K562 (cell line): ENCODE measurements around the gene LCN15.

Source experiments
- BHLHE40 ChIP-seq: IDR thresholded peaks from 2 replicates; pipeline ENCODE4 v1.6.1; 2011; ENCODE audit warnings: low read length, improper control_type of control experiment
- CREB1 ChIP-seq, 2 experiments: sonication (generic) in 1 of 2; formaldehyde crosslinking in 1 of 2; IDR thresholded peaks; 2 replicates each; pipeline versions ENCODE4 v1.6.1 to v1.8.0; 2012 to 2022; ENCODE audit warnings: inconsistent platforms in 1 of 2, mild to moderate bottlenecking in 1 of 2, missing genetic modification reagents in 1 of 2, moderate library complexity in 1 of 2
- FOXM1 ChIP-seq, 2 experiments: fragments of 450-650 bp in 1 of 2; sonication (generic) in 1 of 2; formaldehyde crosslinking in 1 of 2; IDR thresholded peaks; 2 replicates each; pipeline versions ENCODE4 v1.6.1 to v1.9.0; 2017 to 2022; ENCODE audit warnings: low read depth in 2 of 2, mild to moderate bottlenecking in 2 of 2, missing genetic modification reagents in 1 of 2, moderate library complexity in 1 of 2
- MAX ChIP-seq: sonication (generic); formaldehyde crosslinking; IDR thresholded peaks from 2 replicates; pipeline ENCODE4 v1.9.0; 2022; ENCODE audit warnings: mild to moderate bottlenecking, missing genetic modification reagents
- MEF2D ChIP-seq: conservative IDR thresholded peaks from 2 replicates; pipeline ENCODE4 v1.6.1; 2016; ENCODE audit warnings: low read depth, missing genetic modification characterization, missing compliant biosample characterization
- MTA3 ChIP-seq: fragments of 450-650 bp; formaldehyde crosslinking; IDR thresholded peaks from 2 replicates; pipeline ENCODE4 v1.6.1; 2017; ENCODE audit warnings: mild to moderate bottlenecking, borderline replicate concordance
- MYC ChIP-seq, 2 experiments: fragments of 250-450 bp in 1 of 2; sonication (Bioruptor Pico) in 1 of 2; IDR thresholded peaks; 2 replicates each; pipeline versions ENCODE4 v1.5.1 to v1.6.1; 2012 to 2021; ENCODE audit warnings: low read depth in 2 of 2, borderline replicate concordance in 1 of 2, improper control_type of control experiment in 1 of 2, low read length in 1 of 2, mild to moderate bottlenecking in 1 of 2, moderate library complexity in 1 of 2
- SIN3A ChIP-seq, 2 experiments: fragments of 150-350 bp in 1 of 2; IDR thresholded peaks; 2 replicates each; pipeline ENCODE4 v1.6.1; 2011 to 2016; ENCODE audit warnings: borderline replicate concordance in 2 of 2, low read depth in 2 of 2, low read length in 2 of 2, mild to moderate bottlenecking in 2 of 2, moderate library complexity in 2 of 2; ENCODE audit not compliant: control insufficient read depth in 1 of 2
- SMC3 ChIP-seq: conservative IDR thresholded peaks from 2 replicates; pipeline ENCODE4 v1.6.1; 2011; ENCODE audit warnings: low read depth, low read length, improper control_type of control experiment; ENCODE audit not compliant: insufficient read depth
- ZZZ3 ChIP-seq: fragments of 450-650 bp; IDR thresholded peaks from 2 replicates; pipeline ENCODE4 v1.6.1; 2016; ENCODE audit warnings: antibody characterized with exemption, mild to moderate bottlenecking, moderate library complexity
- TF ChIP-seq, protein P1 (sequence below), 3 experiments: IDR thresholded peaks in 2 of 3; conservative IDR thresholded peaks in 1 of 3; 2 replicates each; pipeline ENCODE4 v1.5.1; 2011 to 2012; ENCODE audit warnings: low read length in 3 of 3, mild to moderate bottlenecking in 3 of 3, control low read depth in 2 of 3, improper control_type of control experiment in 1 of 3, inconsistent platforms in 1 of 3, low read depth in 1 of 3, mixed read lengths in 1 of 3, moderate library complexity in 1 of 3; ENCODE audit not compliant: insufficient read depth in 2 of 3
- TF ChIP-seq, protein P2 (sequence below), 2 experiments: fragments of 450-650 bp; formaldehyde crosslinking in 1 of 2; IDR thresholded peaks; 2 replicates each; pipeline versions ENCODE4 v1.4.0 to v1.6.1; 2014 to 2020; ENCODE audit warnings: mild to moderate bottlenecking in 2 of 2, borderline replicate concordance in 1 of 2, low read depth in 1 of 2

- TF ChIP-seq FOXM1 (IDR thresholded peaks at IDR 0.05; ENCODE audit: low read depth) (no peak), FOXM1 (CRISPR knock-in tag; IDR thresholded peaks at IDR 0.05; ENCODE audit: low read depth) (no peak), MEF2D (tag) (no peak), SMC3 (no peak), MAX (CRISPR knock-in tag) (no peak), MYC (IDR thresholded peaks at IDR 0.05; ENCODE audit: low read depth, low read length) (no peak), MYC (CRISPR knock-in tag; IDR thresholded peaks at IDR 0.05; ENCODE audit: borderline replicate concordance, low read depth) (no peak), BHLHE40 (no peak), CREB1 (IDR thresholded peaks at IDR 0.05) (no peak), CREB1 (CRISPR knock-in tag; IDR thresholded peaks at IDR 0.05) (no peak), MTA3 (no peak), SIN3A (IDR thresholded peaks at IDR 0.05; ENCODE audit: borderline replicate concordance in 2 of 2, control insufficient read depth in 1 of 2, low read depth in 2 of 2, low read length in 2 of 2) (no peak), ZZZ3 (no peak)
- TF ChIP-seq, protein P1, sequence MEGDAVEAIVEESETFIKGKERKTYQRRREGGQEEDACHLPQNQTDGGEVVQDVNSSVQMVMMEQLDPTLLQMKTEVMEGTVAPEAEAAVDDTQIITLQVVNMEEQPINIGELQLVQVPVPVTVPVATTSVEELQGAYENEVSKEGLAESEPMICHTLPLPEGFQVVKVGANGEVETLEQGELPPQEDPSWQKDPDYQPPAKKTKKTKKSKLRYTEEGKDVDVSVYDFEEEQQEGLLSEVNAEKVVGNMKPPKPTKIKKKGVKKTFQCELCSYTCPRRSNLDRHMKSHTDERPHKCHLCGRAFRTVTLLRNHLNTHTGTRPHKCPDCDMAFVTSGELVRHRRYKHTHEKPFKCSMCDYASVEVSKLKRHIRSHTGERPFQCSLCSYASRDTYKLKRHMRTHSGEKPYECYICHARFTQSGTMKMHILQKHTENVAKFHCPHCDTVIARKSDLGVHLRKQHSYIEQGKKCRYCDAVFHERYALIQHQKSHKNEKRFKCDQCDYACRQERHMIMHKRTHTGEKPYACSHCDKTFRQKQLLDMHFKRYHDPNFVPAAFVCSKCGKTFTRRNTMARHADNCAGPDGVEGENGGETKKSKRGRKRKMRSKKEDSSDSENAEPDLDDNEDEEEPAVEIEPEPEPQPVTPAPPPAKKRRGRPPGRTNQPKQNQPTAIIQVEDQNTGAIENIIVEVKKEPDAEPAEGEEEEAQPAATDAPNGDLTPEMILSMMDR (IDR thresholded peaks at IDR 0.05 in 2 of 3, conservative IDR thresholded peaks at IDR 0.05 in 1 of 3; ENCODE audit: insufficient read depth in 2 of 3, low read depth in 1 of 3, low read length in 3 of 3): no peak
- TF ChIP-seq, protein P2, sequence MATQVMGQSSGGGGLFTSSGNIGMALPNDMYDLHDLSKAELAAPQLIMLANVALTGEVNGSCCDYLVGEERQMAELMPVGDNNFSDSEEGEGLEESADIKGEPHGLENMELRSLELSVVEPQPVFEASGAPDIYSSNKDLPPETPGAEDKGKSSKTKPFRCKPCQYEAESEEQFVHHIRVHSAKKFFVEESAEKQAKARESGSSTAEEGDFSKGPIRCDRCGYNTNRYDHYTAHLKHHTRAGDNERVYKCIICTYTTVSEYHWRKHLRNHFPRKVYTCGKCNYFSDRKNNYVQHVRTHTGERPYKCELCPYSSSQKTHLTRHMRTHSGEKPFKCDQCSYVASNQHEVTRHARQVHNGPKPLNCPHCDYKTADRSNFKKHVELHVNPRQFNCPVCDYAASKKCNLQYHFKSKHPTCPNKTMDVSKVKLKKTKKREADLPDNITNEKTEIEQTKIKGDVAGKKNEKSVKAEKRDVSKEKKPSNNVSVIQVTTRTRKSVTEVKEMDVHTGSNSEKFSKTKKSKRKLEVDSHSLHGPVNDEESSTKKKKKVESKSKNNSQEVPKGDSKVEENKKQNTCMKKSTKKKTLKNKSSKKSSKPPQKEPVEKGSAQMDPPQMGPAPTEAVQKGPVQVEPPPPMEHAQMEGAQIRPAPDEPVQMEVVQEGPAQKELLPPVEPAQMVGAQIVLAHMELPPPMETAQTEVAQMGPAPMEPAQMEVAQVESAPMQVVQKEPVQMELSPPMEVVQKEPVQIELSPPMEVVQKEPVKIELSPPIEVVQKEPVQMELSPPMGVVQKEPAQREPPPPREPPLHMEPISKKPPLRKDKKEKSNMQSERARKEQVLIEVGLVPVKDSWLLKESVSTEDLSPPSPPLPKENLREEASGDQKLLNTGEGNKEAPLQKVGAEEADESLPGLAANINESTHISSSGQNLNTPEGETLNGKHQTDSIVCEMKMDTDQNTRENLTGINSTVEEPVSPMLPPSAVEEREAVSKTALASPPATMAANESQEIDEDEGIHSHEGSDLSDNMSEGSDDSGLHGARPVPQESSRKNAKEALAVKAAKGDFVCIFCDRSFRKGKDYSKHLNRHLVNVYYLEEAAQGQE (IDR thresholded peaks at IDR 0.05; ENCODE audit: borderline replicate concordance): no peak
- TF ChIP-seq, protein P2 (CRISPR knock-in tag; IDR thresholded peaks at IDR 0.05; ENCODE audit: low read depth): no peak
These were observed 50.0 kb downstream of the LCN15 start for GRCh38 chr9:136714096-136714892.
